A549 (cell line): Measurements from ENCODE around the gene RAPGEF4.

ENCODE experiments used
- CBX2 ChIP-seq: fragments of 200-600 bp; sonication (generic); IDR thresholded peaks from 2 replicates; pipeline ENCODE4 v1.6.1; 2016; ENCODE audit warnings: low read depth, mild to moderate bottlenecking, borderline replicate concordance
- CHD4 ChIP-seq: fragments of 200-600 bp; sonication (generic); IDR thresholded peaks from 2 replicates; pipeline ENCODE4 v1.6.1; 2016; ENCODE audit warnings: antibody characterized with exemption, mild to moderate bottlenecking, borderline replicate concordance
- CTCF ChIP-seq: fragments of >200 bp; sonication (Bioruptor Twin); formaldehyde crosslinking; IDR thresholded peaks from 3 replicates; pipeline ENCODE4 v1.5.1; 2016
- EP300 ChIP-seq, 2 experiments: fragments of >200 bp; sonication (Bioruptor Twin); formaldehyde crosslinking; IDR thresholded peaks; 2 replicates in 1 of 2; 3 replicates in 1 of 2; pipeline ENCODE4 v1.6.1; 2016 to 2017
- FOSL2 ChIP-seq, 2 experiments: fragments of 450-650 bp in 1 of 2; fragments of >200 bp in 1 of 2; sonication (Bioruptor Twin) in 1 of 2; formaldehyde crosslinking; IDR thresholded peaks; 2 replicates each; pipeline versions ENCODE4 v1.5.0 to v1.6.1; 2016 to 2020; ENCODE audit warnings: mild to moderate bottlenecking in 1 of 2, moderate library complexity in 1 of 2
- JUN ChIP-seq, 2 experiments: fragments of >200 bp; sonication (Bioruptor Twin); formaldehyde crosslinking; IDR thresholded peaks; 2 replicates in 1 of 2; 3 replicates in 1 of 2; pipeline ENCODE4 v1.6.1; 2016 to 2017
- KDM5A ChIP-seq: fragments of 200-600 bp; sonication (generic); IDR thresholded peaks from 2 replicates; pipeline ENCODE4 v1.6.1; 2016; ENCODE audit warnings: antibody characterized with exemption, mild to moderate bottlenecking
- MAFK ChIP-seq: fragments of 450-650 bp; IDR thresholded peaks from 2 replicates; pipeline ENCODE4 v1.6.1; 2014; ENCODE audit not compliant: partially characterized antibody
- NR3C1 ChIP-seq: fragments of >200 bp; sonication (Bioruptor Twin); formaldehyde crosslinking; IDR thresholded peaks from 3 replicates; pipeline ENCODE4 v1.6.1; 2017
- POLR2A ChIP-seq: IDR thresholded peaks from 2 replicates; pipeline ENCODE4 v1.6.1; 2012; ENCODE audit warnings: mild to moderate bottlenecking, low read length
- RAD21 ChIP-seq, 2 experiments: fragments of >200 bp in 1 of 2; sonication (Bioruptor Twin) in 1 of 2; formaldehyde crosslinking in 1 of 2; IDR thresholded peaks in 1 of 2; conservative IDR thresholded peaks in 1 of 2; 2 replicates in 1 of 2; 3 replicates in 1 of 2; pipeline ENCODE4 v1.6.1; 2012 to 2018; ENCODE audit warnings: inconsistent platforms in 1 of 2
- ZNF302 ChIP-seq: fragments of 250-450 bp; sonication (Bioruptor Pico); IDR thresholded peaks from 2 replicates; pipeline ENCODE4 v1.9.0; 2021; ENCODE audit warnings: inconsistent platforms, mild to moderate bottlenecking, moderate library complexity
- TF ChIP-seq, protein P1 (sequence below): fragments of 200-600 bp; sonication (generic); IDR thresholded peaks from 2 replicates; pipeline ENCODE4 v1.6.1; 2016; ENCODE audit warnings: antibody characterized with exemption, mild to moderate bottlenecking, moderate library complexity
- TF ChIP-seq, protein P2 (sequence below): fragments of 250-450 bp; sonication (Bioruptor Pico); IDR thresholded peaks from 2 replicates; pipeline ENCODE4 v1.5.0; 2021; ENCODE audit warnings: mild to moderate bottlenecking, moderate library complexity, borderline replicate concordance

DNA sequence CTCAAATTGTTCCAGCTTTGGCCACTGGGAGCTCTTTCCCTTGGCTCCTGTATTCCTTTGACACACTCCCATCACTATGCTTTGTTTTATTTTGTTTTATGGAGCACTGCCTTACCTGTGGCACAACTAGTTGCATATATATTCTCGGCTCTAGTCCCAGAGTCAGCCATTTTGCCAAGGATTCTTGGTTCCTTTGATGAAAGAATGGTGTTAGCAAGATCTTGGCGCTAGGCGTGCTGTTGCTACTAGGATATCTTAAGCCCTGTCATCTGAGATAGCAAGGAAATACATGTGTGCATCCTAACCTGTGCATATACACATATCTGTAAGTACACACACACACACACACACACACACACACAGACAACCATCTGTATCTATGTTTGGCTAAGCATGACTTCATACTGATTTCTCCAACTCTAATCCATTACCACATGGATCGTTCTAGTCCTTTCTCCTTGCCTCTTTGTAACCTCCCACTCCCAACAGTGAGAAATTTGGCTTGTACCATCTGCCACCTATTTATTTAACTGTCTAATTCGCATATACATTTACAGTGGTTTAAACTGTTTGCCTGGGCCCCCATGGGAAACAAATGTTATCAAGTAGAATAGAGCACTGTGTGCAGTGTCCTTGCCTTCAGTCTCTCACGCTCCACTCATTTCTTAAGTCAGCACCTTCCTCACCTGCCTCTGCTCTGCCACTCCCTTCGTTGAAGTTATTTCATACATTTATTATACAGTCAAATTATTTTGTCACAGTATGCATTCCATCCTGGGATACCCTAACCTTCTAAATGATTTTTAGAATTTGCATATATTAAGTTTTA is 202.5 kb downstream of the RAPGEF4 start:
- TF ChIP-seq RAD21 (conservative IDR thresholded peaks at IDR 0.05 in 1 of 2, IDR thresholded peaks at IDR 0.05 in 1 of 2) (no peak), POLR2A (no peak), CTCF (no peak), ZNF302 (CRISPR knock-in tag) (no peak), NR3C1 (no peak), CBX2 (no peak), CHD4 (no peak), MAFK (no peak), KDM5A (no peak), JUN (IDR thresholded peaks at IDR 0.05) (no peak), FOSL2 (IDR thresholded peaks at IDR 0.05) (no peak), FOSL2 (CRISPR knock-in tag; IDR thresholded peaks at IDR 0.05) (no peak), EP300 (IDR thresholded peaks at IDR 0.05) (no peak)
- TF ChIP-seq, protein P1, sequence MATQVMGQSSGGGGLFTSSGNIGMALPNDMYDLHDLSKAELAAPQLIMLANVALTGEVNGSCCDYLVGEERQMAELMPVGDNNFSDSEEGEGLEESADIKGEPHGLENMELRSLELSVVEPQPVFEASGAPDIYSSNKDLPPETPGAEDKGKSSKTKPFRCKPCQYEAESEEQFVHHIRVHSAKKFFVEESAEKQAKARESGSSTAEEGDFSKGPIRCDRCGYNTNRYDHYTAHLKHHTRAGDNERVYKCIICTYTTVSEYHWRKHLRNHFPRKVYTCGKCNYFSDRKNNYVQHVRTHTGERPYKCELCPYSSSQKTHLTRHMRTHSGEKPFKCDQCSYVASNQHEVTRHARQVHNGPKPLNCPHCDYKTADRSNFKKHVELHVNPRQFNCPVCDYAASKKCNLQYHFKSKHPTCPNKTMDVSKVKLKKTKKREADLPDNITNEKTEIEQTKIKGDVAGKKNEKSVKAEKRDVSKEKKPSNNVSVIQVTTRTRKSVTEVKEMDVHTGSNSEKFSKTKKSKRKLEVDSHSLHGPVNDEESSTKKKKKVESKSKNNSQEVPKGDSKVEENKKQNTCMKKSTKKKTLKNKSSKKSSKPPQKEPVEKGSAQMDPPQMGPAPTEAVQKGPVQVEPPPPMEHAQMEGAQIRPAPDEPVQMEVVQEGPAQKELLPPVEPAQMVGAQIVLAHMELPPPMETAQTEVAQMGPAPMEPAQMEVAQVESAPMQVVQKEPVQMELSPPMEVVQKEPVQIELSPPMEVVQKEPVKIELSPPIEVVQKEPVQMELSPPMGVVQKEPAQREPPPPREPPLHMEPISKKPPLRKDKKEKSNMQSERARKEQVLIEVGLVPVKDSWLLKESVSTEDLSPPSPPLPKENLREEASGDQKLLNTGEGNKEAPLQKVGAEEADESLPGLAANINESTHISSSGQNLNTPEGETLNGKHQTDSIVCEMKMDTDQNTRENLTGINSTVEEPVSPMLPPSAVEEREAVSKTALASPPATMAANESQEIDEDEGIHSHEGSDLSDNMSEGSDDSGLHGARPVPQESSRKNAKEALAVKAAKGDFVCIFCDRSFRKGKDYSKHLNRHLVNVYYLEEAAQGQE: no peak
- TF ChIP-seq, protein P2, sequence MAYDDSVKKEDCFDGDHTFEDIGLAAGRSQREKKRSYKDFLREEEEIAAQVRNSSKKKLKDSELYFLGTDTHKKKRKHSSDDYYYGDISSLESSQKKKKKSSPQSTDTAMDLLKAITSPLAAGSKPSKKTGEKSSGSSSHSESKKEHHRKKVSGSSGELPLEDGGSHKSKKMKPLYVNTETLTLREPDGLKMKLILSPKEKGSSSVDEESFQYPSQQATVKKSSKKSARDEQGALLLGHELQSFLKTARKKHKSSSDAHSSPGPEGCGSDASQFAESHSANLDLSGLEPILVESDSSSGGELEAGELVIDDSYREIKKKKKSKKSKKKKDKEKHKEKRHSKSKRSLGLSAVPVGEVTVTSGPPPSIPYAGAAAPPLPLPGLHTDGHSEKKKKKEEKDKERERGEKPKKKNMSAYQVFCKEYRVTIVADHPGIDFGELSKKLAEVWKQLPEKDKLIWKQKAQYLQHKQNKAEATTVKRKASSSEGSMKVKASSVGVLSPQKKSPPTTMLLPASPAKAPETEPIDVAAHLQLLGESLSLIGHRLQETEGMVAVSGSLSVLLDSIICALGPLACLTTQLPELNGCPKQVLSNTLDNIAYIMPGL (CRISPR knock-in tag): no peak
